Pancreas (tissue), 10 donors: Measurements from ENCODE around the gene IL36B. TPM values are rescaled to one million over a fixed set of nuclear protein-coding genes. Genes with fewer than 3 reads are reported as not detected.

ENCODE experiments used
- ATAC-seq, 4 donors: fragments of 200-7000 bp; cut with Tn5 transposase; one replicate each; pipeline versions ENCODE4 v1.8.0 to v1.9.1; 2020; ENCODE audit warnings: mild to moderate bottlenecking in 4 of 4, moderate library complexity in 4 of 4
- DNase-seq, 6 donors: peaks; one replicate each; pipeline ENCODE4 v3.0.0-alpha.2; 2020
- FAIRE-seq: peaks from 2 replicates; lab custom pipeline; 2012; peaks lifted over from hg19 to GRCh38; lab: Jason Lieb, UNC
- H3K27ac ChIP-seq, 4 donors: fragments of 200-600 bp; sonication (generic); 1 replicate in 3 of 4; 2 replicates in 1 of 4; pipeline versions ENCODE4 v1.5.0 to v1.8.0; 2020
- H3K27me3 ChIP-seq, 4 donors: fragments of 200-600 bp; one replicate each; pipeline ENCODE4 v1.8.0; 2021
- H3K36me3 ChIP-seq, 3 donors: fragments of 200-600 bp; sonication (generic) in 1 of 3; one replicate each; pipeline versions ENCODE4 v1.5.0 to v1.8.0; 2020 to 2021
- H3K4me1 ChIP-seq, 3 donors: fragments of 200-600 bp; one replicate each; pipeline ENCODE4 v1.8.0; 2021
- H3K4me3 ChIP-seq, 4 donors: fragments of 200-600 bp; sonication (generic) in 2 of 4; one replicate each; pipeline versions ENCODE4 v1.5.0 to v1.8.0; 2020 to 2021
- H3K9me3 ChIP-seq, 4 donors: fragments of 200-600 bp; one replicate each; pipeline ENCODE4 v1.8.0; 2021
- WGBS, 2 donors: extraction: QIAGEN DNeasy Blood & Tissue Kit; methylation state at CpG; one replicate each; pipeline ENCODE4 v1.1.7; 2013; 5-methylcytosine and 5-hydroxymethylcytosine counted together
- intact Hi-C, 3 donors: fragments of 100-400 bp; cut with DNase I; formaldehyde crosslinking; loops; one replicate each; pipeline versions ENCODE4 v1.11.1 to v1.14.2; 2022
- polyA plus RNA-seq, 2 donors: library from polyadenylated mRNA; stranded (reverse); fragments of 200-250 nt; gene quantifications; one replicate each; pipeline ENCODE4 v1.2.3, GENCODE V29; 2013
- total RNA-seq, 6 donors: library from RNA; stranded (reverse); fragmentation: NEBNext Ultra II Directional in 4 of 6; extraction: Animal tissue kit (Norgen Biotek cat#: 25700) in 4 of 6; gene quantifications; one replicate each; pipeline versions ENCODE4 v1.2.1 to v1.2.4, GENCODE V29; 2021 to 2023
- TF ChIP-seq, protein P1 (sequence below), 4 donors: fragments of 200-600 bp; sonication (generic) in 3 of 4; IDR thresholded peaks; one replicate each; pipeline versions ENCODE4 v1.5.0 to v1.8.0; 2021; ENCODE audit warnings: antibody characterized with exemption in 4 of 4
- donor health status: healthy with polysubstance abuse.
- donor health status: DM: no; HTN: no; CAD: no; lungs with moderate emphysema.
- donor health status: DM: no; HTN: no; CAD: no.
- donor health status: control.
- donor health status: control.
- donor health status: Bipolar disorder and iron deficiency.
- donor health status: DM: yes; HTN: yes; CAD: no.
- donor health status: DM: no; HTN: no; CAD: no.
- donor health status: DM: no; HTN: no; CAD: no.
- donor health status: DM: yes; HTN: yes; CAD: no.

The IL36B gene
- total and polyA plus RNA-seq, 8 donors: not detected

DNA sequence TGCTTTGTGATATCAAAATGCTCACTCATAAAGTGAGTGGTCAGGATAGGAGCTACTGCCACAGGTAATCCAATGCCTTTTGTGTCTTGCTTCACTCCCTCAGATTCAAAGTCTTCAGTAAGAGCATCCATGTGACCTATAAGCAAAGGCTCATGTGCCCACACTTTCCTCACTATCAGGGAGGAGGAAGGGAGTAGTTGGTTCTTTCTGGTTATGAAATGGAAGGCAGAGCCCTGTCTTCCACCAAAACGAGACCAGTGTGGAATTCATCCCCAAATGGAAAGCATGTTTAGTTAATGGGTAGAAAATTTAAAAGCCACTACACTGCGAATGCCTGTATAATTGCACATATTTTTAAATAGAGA lies 40.9 kb upstream of the IL36B start:
- Histone ChIP-seq H3K27ac (no peak overlapping the region), H3K4me3 (no peak overlapping the region), H3K36me3 (no peaks in the 10 kb centered on the region), H3K9me3 (no peaks in the 10 kb centered on the region), H3K4me1 (no peaks in the 10 kb centered on the region), H3K27me3 (no peaks in the 10 kb centered on the region)
- ATAC-seq (no peak), DNase-seq (no peak), FAIRE-seq (no peak)
- TF ChIP-seq, protein P1, sequence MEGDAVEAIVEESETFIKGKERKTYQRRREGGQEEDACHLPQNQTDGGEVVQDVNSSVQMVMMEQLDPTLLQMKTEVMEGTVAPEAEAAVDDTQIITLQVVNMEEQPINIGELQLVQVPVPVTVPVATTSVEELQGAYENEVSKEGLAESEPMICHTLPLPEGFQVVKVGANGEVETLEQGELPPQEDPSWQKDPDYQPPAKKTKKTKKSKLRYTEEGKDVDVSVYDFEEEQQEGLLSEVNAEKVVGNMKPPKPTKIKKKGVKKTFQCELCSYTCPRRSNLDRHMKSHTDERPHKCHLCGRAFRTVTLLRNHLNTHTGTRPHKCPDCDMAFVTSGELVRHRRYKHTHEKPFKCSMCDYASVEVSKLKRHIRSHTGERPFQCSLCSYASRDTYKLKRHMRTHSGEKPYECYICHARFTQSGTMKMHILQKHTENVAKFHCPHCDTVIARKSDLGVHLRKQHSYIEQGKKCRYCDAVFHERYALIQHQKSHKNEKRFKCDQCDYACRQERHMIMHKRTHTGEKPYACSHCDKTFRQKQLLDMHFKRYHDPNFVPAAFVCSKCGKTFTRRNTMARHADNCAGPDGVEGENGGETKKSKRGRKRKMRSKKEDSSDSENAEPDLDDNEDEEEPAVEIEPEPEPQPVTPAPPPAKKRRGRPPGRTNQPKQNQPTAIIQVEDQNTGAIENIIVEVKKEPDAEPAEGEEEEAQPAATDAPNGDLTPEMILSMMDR (IDR thresholded peaks at IDR 0.05): no peak
- intact Hi-C loops: no loop called here
- WGBS, 2 donors: 31 to 53% methylated on average over 2 of the region's 2 CpGs

DNA sequence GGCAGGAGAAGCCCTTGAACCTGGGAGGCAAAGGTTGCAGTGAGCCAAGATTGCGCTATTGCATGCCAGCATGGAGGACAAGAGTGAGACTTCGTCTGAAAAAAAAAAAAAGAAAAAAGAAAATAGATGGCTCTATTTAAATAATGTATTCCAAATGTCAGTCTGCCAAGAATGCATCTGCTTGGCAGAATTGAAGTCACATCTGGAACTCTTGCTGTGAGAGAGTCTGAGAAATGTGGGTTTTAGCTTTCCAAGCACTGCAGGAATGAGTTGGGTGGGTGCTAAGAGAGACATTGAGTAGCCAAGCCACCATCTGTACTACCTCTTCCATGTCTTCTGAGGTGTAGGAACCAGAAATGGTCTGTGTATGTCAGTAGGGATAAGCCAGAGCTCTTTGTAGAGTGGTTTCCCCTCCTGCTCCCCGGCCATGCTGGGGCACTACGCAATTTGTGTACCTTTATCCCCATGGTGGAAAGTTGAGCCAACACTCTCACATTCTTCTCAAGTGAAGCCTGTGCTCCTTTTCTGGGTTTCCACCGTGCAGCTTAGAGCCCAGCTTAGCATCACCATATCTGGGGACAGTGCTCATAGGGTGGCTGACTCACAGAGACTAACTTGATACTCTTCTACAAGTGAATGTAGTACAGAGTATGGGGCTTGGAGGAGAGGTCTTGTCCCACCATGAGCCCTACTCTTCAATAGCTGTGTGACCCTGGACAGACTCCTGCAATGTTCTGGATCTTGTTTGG lies 40.4 kb upstream of the IL36B start:
- FAIRE-seq (no peak), ATAC-seq (no peak), DNase-seq (no peak)
- no peak overlapping the region for H3K4me3 ChIP-seq
- intact Hi-C loops: no loop called here
- H3K36me3 ChIP-seq: no peaks in the 10 kb centered on the region
- no peaks in the 10 kb centered on the region for H3K27me3 ChIP-seq
- no peak overlapping the region for H3K27ac ChIP-seq
- H3K4me1 ChIP-seq: no peaks in the 10 kb centered on the region
- H3K9me3 ChIP-seq: no peaks in the 10 kb centered on the region
- TF ChIP-seq, protein P1 (IDR thresholded peaks at IDR 0.05): no peak
- WGBS, 2 donors: 72 to 85% methylated on average over 5 of the region's 5 CpGs

DNA sequence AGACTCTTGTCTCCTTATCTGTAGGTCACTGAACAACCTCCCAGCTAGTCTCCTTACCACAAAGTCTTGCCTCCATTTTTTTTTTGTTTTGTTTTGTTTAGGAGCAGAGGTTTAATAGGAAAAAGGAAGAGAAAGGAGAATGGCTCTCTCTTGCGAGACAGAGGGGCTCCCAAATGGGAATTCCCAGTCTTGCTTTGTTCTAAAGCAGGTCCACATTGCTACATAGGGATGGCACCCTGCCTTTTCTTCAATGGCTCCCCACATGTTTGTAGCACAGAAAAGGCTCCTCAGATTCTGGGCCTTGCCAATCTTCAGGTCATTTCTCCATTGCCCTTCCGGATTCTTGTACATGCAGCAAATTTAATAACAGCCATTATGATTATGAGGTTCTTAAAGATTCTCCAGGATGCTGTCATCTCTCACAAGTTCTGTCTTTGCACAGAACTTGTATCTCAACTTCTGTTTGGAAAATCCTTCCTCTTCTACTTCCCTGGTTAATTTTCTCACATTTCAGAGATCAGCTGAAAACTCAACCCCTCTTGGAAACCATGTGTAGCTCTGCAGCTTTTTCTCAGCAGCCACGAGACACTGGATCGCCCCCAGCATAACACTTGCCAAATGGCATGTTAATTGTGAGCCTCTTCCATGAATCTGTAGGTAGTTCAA lies 38.7 kb upstream of the IL36B start:
- Histone ChIP-seq H3K27me3 (no peaks in the 10 kb centered on the region), H3K4me3 (no peak overlapping the region), H3K4me1 (no peaks in the 10 kb centered on the region), H3K9me3 (no peaks in the 10 kb centered on the region), H3K27ac (no peak overlapping the region), H3K36me3 (no peaks in the 10 kb centered on the region)
- ATAC-seq: no peak
- TF ChIP-seq, protein P1 (IDR thresholded peaks at IDR 0.05): no peak
- intact Hi-C loops: no loop called here
- WGBS, 2 donors: 59 to 74% methylated on average over 4 of the region's 4 CpGs
- no peak for FAIRE-seq
- no peak for DNase-seq

DNA sequence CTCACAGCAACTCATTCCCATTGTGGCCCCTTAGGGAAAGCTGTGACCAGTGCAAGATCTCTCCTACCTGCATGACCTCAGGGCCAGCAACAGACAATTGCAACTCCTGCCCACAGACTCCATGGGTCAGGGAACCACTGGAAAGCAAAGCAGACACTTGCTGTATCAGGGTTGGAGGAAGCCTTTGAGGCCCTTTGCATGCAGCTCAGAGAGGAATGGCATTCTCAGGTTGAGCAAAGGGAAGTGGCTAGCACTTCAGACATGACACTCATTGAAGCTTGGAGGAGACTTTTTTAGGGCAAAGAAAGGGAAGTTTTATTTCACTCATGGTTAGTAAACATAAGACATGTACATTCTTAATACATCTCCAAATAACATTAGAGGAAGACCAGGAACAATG lies 37.2 kb upstream of the IL36B start:
- Histone ChIP-seq H3K36me3 (no peaks in the 10 kb centered on the region), H3K9me3 (no peaks in the 10 kb centered on the region), H3K4me1 (no peaks in the 10 kb centered on the region), H3K27ac (no peak overlapping the region), H3K27me3 (no peaks in the 10 kb centered on the region), H3K4me3 (no peak overlapping the region)
- FAIRE-seq (no peak), ATAC-seq (peak in 1 of 4 donors; percentile 47), DNase-seq (no peak)
- TF ChIP-seq, protein P1 (IDR thresholded peaks at IDR 0.05): no peak
- intact Hi-C loops: no loop called here
